Astrocyte (in vitro differentiated cells and primary cell): ENCODE data around the gene SUSD3. TPM values are rescaled to one million over a fixed set of nuclear protein-coding genes. Genes with fewer than 3 reads are reported as not detected.

Experiments used
- DNase-seq: peaks from one replicate; pipeline ENCODE4 v3.0.0-alpha.2; 2010; ENCODE audit warnings: low read depth
- FAIRE-seq: peaks from 2 replicates; lab custom pipeline; 2011; peaks lifted over from hg19 to GRCh38; lab: Jason Lieb, UNC
- H2AFZ ChIP-seq: 2 replicates; pipeline ENCODE4 v1.6.0; 2012; ENCODE audit warnings: low read depth, low read length, inconsistent platforms
- H3K27ac ChIP-seq: 2 replicates; pipeline ENCODE4 v1.5.1; 2011; ENCODE audit warnings: low read depth, low read length, inconsistent platforms
- H3K27me3 ChIP-seq: 2 replicates; pipeline ENCODE4 v1.6.0; 2011; ENCODE audit warnings: low read length, inconsistent platforms; ENCODE audit not compliant: insufficient read depth
- H3K36me3 ChIP-seq: 2 replicates; pipeline ENCODE4 v1.5.1; 2011; ENCODE audit warnings: low read length, inconsistent platforms; ENCODE audit not compliant: insufficient read depth
- H3K4me1 ChIP-seq: 2 replicates; pipeline ENCODE4 v1.5.1; 2011; ENCODE audit warnings: low read length, inconsistent platforms; ENCODE audit not compliant: insufficient read depth
- H3K4me2 ChIP-seq: 2 replicates; pipeline ENCODE4 v1.6.0; 2012; ENCODE audit warnings: low read length, inconsistent platforms
- H3K4me3 ChIP-seq: 2 replicates; pipeline ENCODE4 v1.5.1; 2011; ENCODE audit warnings: low read depth, mild to moderate bottlenecking, low read length, inconsistent platforms; ENCODE audit not compliant: insufficient read depth
- H3K79me2 ChIP-seq: 2 replicates; pipeline ENCODE4 v1.6.0; 2012; ENCODE audit warnings: mild to moderate bottlenecking, low read length, inconsistent platforms; ENCODE audit not compliant: insufficient read depth
- H3K9ac ChIP-seq: 2 replicates; pipeline ENCODE4 v1.6.0; 2012; ENCODE audit warnings: mild to moderate bottlenecking, low read length, inconsistent platforms
- H3K9me3 ChIP-seq: 2 replicates; pipeline ENCODE4 v1.5.1; 2012; ENCODE audit warnings: low read depth, mild to moderate bottlenecking, low read length, inconsistent platforms; ENCODE audit not compliant: insufficient read depth
- H4K20me1 ChIP-seq: 2 replicates; pipeline ENCODE4 v1.6.0; 2012; ENCODE audit warnings: low read length, inconsistent platforms; ENCODE audit not compliant: insufficient read depth
- H3K27ac Mint-ChIP-seq: one replicate; pipeline ENCODE4 v1.8.0; 2021; ENCODE audit warnings: mild to moderate bottlenecking, mixed read lengths; ENCODE audit not compliant: unreplicated experiment
- H3K27me3 Mint-ChIP-seq: one replicate; pipeline ENCODE4 v1.8.0; 2021; ENCODE audit warnings: low read depth, mixed read lengths; ENCODE audit not compliant: unreplicated experiment
- H3K36me3 Mint-ChIP-seq: one replicate; pipeline ENCODE4 v1.8.0; 2021; ENCODE audit warnings: low read depth, mixed read lengths; ENCODE audit not compliant: unreplicated experiment
- H3K4me1 Mint-ChIP-seq: one replicate; pipeline ENCODE4 v1.8.0; 2021; ENCODE audit warnings: low read depth, mixed read lengths; ENCODE audit not compliant: unreplicated experiment
- H3K4me3 Mint-ChIP-seq: one replicate; pipeline ENCODE4 v1.8.0; 2021; ENCODE audit warnings: mild to moderate bottlenecking, moderate library complexity, mixed read lengths; ENCODE audit not compliant: unreplicated experiment
- H3K9me3 Mint-ChIP-seq: one replicate; pipeline ENCODE4 v1.8.0; 2021; ENCODE audit warnings: mild to moderate bottlenecking, mixed read lengths; ENCODE audit not compliant: unreplicated experiment
- EZH2 ChIP-seq: IDR thresholded peaks from 2 replicates; pipeline ENCODE4 v1.6.1; 2012; ENCODE audit warnings: mild to moderate bottlenecking, low read length, inconsistent platforms; ENCODE audit not compliant: insufficient read depth
- total RNA-seq: library from RNA; stranded (reverse); gene quantifications from 2 replicates; pipeline ENCODE4 v1.2.1, GENCODE V29; 2021
- TF ChIP-seq, protein P1 (sequence below): IDR thresholded peaks from 2 replicates; pipeline ENCODE4 v1.5.1; 2011; ENCODE audit warnings: low read depth, mild to moderate bottlenecking, inconsistent platforms, low read length, moderate library complexity; ENCODE audit not compliant: insufficient read depth

The SUSD3 gene
- total RNA-seq, 1 donor from 2014 or later = not detected

- Mint-ChIP-seq H3K4me1 (peaks cover 2% of the 10 kb centered on the region), H3K27me3 (peaks cover 39% of the 10 kb centered on the region), H3K27ac (no peak overlapping the region), H3K9me3 (no peaks in the 10 kb centered on the region), H3K4me3 (no peak overlapping the region), H3K36me3 (no peaks in the 10 kb centered on the region)
- H3K27ac ChIP-seq = no peak overlapping the region
- H2AFZ ChIP-seq = no peak overlapping the region
- H3K9me3 ChIP-seq = no peaks in the 10 kb centered on the region
- no peaks in the 10 kb centered on the region for H3K27me3 ChIP-seq
- no peaks in the 10 kb centered on the region for H3K36me3 ChIP-seq
- H4K20me1 ChIP-seq = no peaks in the 10 kb centered on the region
- H3K4me1 ChIP-seq = no peaks in the 10 kb centered on the region
- no peak for DNase-seq
- H3K9ac ChIP-seq = no peak overlapping the region
- no peak overlapping the region for H3K4me2 ChIP-seq
- H3K79me2 ChIP-seq = no peaks in the 10 kb centered on the region
- TF ChIP-seq, protein P1, sequence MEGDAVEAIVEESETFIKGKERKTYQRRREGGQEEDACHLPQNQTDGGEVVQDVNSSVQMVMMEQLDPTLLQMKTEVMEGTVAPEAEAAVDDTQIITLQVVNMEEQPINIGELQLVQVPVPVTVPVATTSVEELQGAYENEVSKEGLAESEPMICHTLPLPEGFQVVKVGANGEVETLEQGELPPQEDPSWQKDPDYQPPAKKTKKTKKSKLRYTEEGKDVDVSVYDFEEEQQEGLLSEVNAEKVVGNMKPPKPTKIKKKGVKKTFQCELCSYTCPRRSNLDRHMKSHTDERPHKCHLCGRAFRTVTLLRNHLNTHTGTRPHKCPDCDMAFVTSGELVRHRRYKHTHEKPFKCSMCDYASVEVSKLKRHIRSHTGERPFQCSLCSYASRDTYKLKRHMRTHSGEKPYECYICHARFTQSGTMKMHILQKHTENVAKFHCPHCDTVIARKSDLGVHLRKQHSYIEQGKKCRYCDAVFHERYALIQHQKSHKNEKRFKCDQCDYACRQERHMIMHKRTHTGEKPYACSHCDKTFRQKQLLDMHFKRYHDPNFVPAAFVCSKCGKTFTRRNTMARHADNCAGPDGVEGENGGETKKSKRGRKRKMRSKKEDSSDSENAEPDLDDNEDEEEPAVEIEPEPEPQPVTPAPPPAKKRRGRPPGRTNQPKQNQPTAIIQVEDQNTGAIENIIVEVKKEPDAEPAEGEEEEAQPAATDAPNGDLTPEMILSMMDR = no peak
- TF ChIP-seq EZH2 = no peak
- no peak overlapping the region for H3K4me3 ChIP-seq
- FAIRE-seq = no peak
Observed at GRCh38 chr9:93022721-93023520, 35.6 kb upstream of the SUSD3 start.

DNA sequence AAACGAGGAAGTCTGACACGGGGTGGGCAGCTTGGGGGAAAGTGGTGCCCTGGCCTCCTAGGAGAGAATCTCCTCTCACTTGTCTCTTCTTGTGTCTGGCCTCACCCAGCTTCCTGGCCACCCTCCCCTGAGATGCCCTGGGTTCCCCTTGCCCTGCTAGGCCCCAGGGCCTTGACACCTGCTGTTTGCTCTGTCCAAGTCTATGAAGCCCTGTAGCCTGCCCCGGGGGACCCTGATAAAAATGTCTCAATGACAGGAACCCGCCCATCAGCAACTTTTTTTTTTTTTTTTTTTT, 35.0 kb upstream of the SUSD3 start:
- Histone ChIP-seq H3K4me3 (no peak overlapping the region), H3K27me3 (no peaks in the 10 kb centered on the region), H3K79me2 (no peaks in the 10 kb centered on the region), H3K9me3 (no peaks in the 10 kb centered on the region), H3K36me3 (no peaks in the 10 kb centered on the region), H3K4me1 (no peaks in the 10 kb centered on the region), H4K20me1 (no peaks in the 10 kb centered on the region), H3K27ac (no peak overlapping the region), H2AFZ (no peak overlapping the region), H3K4me2 (no peak overlapping the region), H3K9ac (no peak overlapping the region)
- Mint-ChIP-seq H3K4me3 (no peak overlapping the region), H3K9me3 (no peaks in the 10 kb centered on the region), H3K27me3 (peaks cover 38% of the 10 kb centered on the region), H3K4me1 (peaks cover 2% of the 10 kb centered on the region), H3K27ac (no peak overlapping the region), H3K36me3 (no peaks in the 10 kb centered on the region)
- no peak for DNase-seq
- TF ChIP-seq EZH2 = no peak
- TF ChIP-seq, protein P1 = no peak
- FAIRE-seq = no peak

- Mint-ChIP-seq H3K27me3 (peaks cover 36% of the 10 kb centered on the region), H3K4me1 (peaks cover 2% of the 10 kb centered on the region), H3K9me3 (no peaks in the 10 kb centered on the region), H3K36me3 (no peaks in the 10 kb centered on the region), H3K27ac (no peak overlapping the region), H3K4me3 (no peak overlapping the region)
- no peaks in the 10 kb centered on the region for H4K20me1 ChIP-seq
- H3K4me3 ChIP-seq = no peak overlapping the region
- FAIRE-seq (no peak), DNase-seq (no peak)
- TF ChIP-seq, protein P1 = no peak
- no peak for TF ChIP-seq EZH2
- no peaks in the 10 kb centered on the region for H3K27me3 ChIP-seq
- H3K27ac ChIP-seq = no peak overlapping the region
- H3K9me3 ChIP-seq = no peaks in the 10 kb centered on the region
- H3K9ac ChIP-seq = no peak overlapping the region
- no peaks in the 10 kb centered on the region for H3K36me3 ChIP-seq
- H3K4me1 ChIP-seq = no peaks in the 10 kb centered on the region
- H3K79me2 ChIP-seq = no peaks in the 10 kb centered on the region
- H3K4me2 ChIP-seq = no peak overlapping the region
- no peak overlapping the region for H2AFZ ChIP-seq
Observed at GRCh38 chr9:93024646-93024910, 33.9 kb upstream of the SUSD3 start.
